ENCODE data around the gene ZNF783. TPM values are rescaled to one million over a fixed set of nuclear protein-coding genes. Genes with fewer than 3 reads are reported as not detected.

ZNF783 gene
- total RNA-seq, 1 donor from 2014 or later: 22.9 TPM

- Mint-ChIP-seq H3K4me3 (ENCODE audit: unreplicated experiment) (no peak overlapping the region), H3K4me1 (ENCODE audit: low read depth, unreplicated experiment) (no peaks in the 10 kb centered on the region), H3K9me3 (ENCODE audit: unreplicated experiment) (no peaks in the 10 kb centered on the region), H3K27me3 (ENCODE audit: unreplicated experiment) (peaks cover 5% of the 10 kb centered on the region), H3K36me3 (ENCODE audit: unreplicated experiment) (peaks cover 4% of the 10 kb centered on the region), H3K27ac (ENCODE audit: unreplicated experiment) (no peak overlapping the region)
- no peak for DNase-seq
- TF ChIP-seq CTCF (IDR thresholded peaks at IDR 0.05; ENCODE audit: partially characterized antibody, unreplicated experiment): no peak
Observed at GRCh38 chr7:149218469-149219420, 43.3 kb upstream of the ZNF783 start.

GRCh38 chr7:149220534-149220933 lies 41.5 kb upstream of the ZNF783 start:
- no peak overlapping the region for H3K27ac Mint-ChIP-seq (ENCODE audit: unreplicated experiment)
- no peak overlapping the region for H3K4me3 Mint-ChIP-seq (ENCODE audit: unreplicated experiment)
- H3K4me1 Mint-ChIP-seq (ENCODE audit: low read depth, unreplicated experiment): no peaks in the 10 kb centered on the region
- H3K9me3 Mint-ChIP-seq (ENCODE audit: unreplicated experiment): no peaks in the 10 kb centered on the region
- H3K27me3 Mint-ChIP-seq (ENCODE audit: unreplicated experiment): peaks cover 3% of the 10 kb centered on the region
- DNase-seq: no peak
- TF ChIP-seq CTCF (IDR thresholded peaks at IDR 0.05; ENCODE audit: partially characterized antibody, unreplicated experiment): no peak
- peaks cover 4% of the 10 kb centered on the region for H3K36me3 Mint-ChIP-seq (ENCODE audit: unreplicated experiment)

GRCh38 chr7:149223176-149223575 lies 38.8 kb upstream of the ZNF783 start:
- Mint-ChIP-seq H3K27ac (ENCODE audit: unreplicated experiment) (no peak overlapping the region), H3K4me1 (ENCODE audit: low read depth, unreplicated experiment) (no peaks in the 10 kb centered on the region), H3K4me3 (ENCODE audit: unreplicated experiment) (no peak overlapping the region), H3K27me3 (ENCODE audit: unreplicated experiment) (peaks cover 3% of the 10 kb centered on the region), H3K36me3 (ENCODE audit: unreplicated experiment) (peaks cover 11% of the 10 kb centered on the region), H3K9me3 (ENCODE audit: unreplicated experiment) (peaks cover 4% of the 10 kb centered on the region)
- no peak for TF ChIP-seq CTCF (IDR thresholded peaks at IDR 0.05; ENCODE audit: partially characterized antibody, unreplicated experiment)
- DNase-seq: no peak

GRCh38 chr7:149223761-149224160 lies 38.2 kb upstream of the ZNF783 start:
- Mint-ChIP-seq H3K4me1 (ENCODE audit: low read depth, unreplicated experiment) (no peaks in the 10 kb centered on the region), H3K27me3 (ENCODE audit: unreplicated experiment) (peaks cover 3% of the 10 kb centered on the region), H3K9me3 (ENCODE audit: unreplicated experiment) (peaks cover 4% of the 10 kb centered on the region), H3K27ac (ENCODE audit: unreplicated experiment) (no peak overlapping the region), H3K4me3 (ENCODE audit: unreplicated experiment) (no peak overlapping the region), H3K36me3 (ENCODE audit: unreplicated experiment) (peaks cover 11% of the 10 kb centered on the region)
- DNase-seq: no peak
- TF ChIP-seq CTCF (IDR thresholded peaks at IDR 0.05; ENCODE audit: partially characterized antibody, unreplicated experiment): no peak

GRCh38 chr7:149224352-149224751 lies 37.6 kb upstream of the ZNF783 start:
- H3K27me3 Mint-ChIP-seq (ENCODE audit: unreplicated experiment): peaks cover 4% of the 10 kb centered on the region
- H3K27ac Mint-ChIP-seq (ENCODE audit: unreplicated experiment): no peak overlapping the region
- no peaks in the 10 kb centered on the region for H3K4me1 Mint-ChIP-seq (ENCODE audit: low read depth, unreplicated experiment)
- DNase-seq: no peak
- TF ChIP-seq CTCF (IDR thresholded peaks at IDR 0.05; ENCODE audit: partially characterized antibody, unreplicated experiment): no peak
- peaks cover 4% of the 10 kb centered on the region for H3K9me3 Mint-ChIP-seq (ENCODE audit: unreplicated experiment)
- H3K4me3 Mint-ChIP-seq (ENCODE audit: unreplicated experiment): no peak overlapping the region
- peaks cover 9% of the 10 kb centered on the region for H3K36me3 Mint-ChIP-seq (ENCODE audit: unreplicated experiment)
